Measurements from ENCODE around the gene PTPN7.

The PTPN7 gene

GRCh38 chr1:202205523-202206190 is 45.3 kb upstream of the PTPN7 start (continued):
- TF ChIP-seq ZNF791 (tag by site-specific recombination; IDR thresholded peaks at IDR 0.05) (peak; percentile 61; the same call in 1 of the 2 replicates), ZNF843 (tag by site-specific recombination; IDR thresholded peaks at IDR 0.05) (no peak), ZNF169 (tag by site-specific recombination; IDR thresholded peaks at IDR 0.05) (no peak), ZSCAN18 (tag by site-specific recombination; IDR thresholded peaks at IDR 0.05) (0 out of 2 replicates have a peak, but pooled peaks have one; percentile 49), ZNF140 (tag by site-specific recombination; IDR thresholded peaks at IDR 0.05) (no peak; the same call in 1 of the 2 replicates), ZNF837 (tag by site-specific recombination; IDR thresholded peaks at IDR 0.05) (0 out of 2 replicates have a peak, but pooled peaks have one; percentile 19), ZNF23 (tag by site-specific recombination; IDR thresholded peaks at IDR 0.05; ENCODE audit: borderline replicate concordance) (no peak), KLF9 (tag by site-specific recombination; IDR thresholded peaks at IDR 0.05; ENCODE audit: low read depth) (0 out of 2 replicates have a peak, but pooled peaks have one; percentile 25)

GRCh38 chr1:202204065-202204464 is 43.7 kb upstream of the PTPN7 start:
- Histone ChIP-seq H3K27ac (ENCODE audit: extremely low read depth, low read depth, low read length) (no peak overlapping the region), H3K4me3 (ENCODE audit: low read depth, low read length) (no peak overlapping the region), H3K4me1 (ENCODE audit: control insufficient read depth, insufficient read depth, low read length) (no peaks in the 10 kb centered on the region), H3K9me3 (ENCODE audit: control insufficient read depth, insufficient read depth, low read depth, low read length) (no peaks in the 10 kb centered on the region), H3K36me3 (ENCODE audit: control insufficient read depth in 2 of 2, insufficient read depth in 1 of 2, low read length in 2 of 2) (no peaks in the 10 kb centered on the region)
- ChIA-PET POLR2A (no interaction called here), CTCF (no interaction called here)
- TF ChIP-seq ZNF146 (tag by site-specific recombination; IDR thresholded peaks at IDR 0.05) (no peak), ZFHX2 (tag by site-specific recombination; conservative IDR thresholded peaks at IDR 0.05) (peak; percentile 77), KLF9 (tag by site-specific recombination; IDR thresholded peaks at IDR 0.05; ENCODE audit: low read depth) (peak; percentile 37; the same call in 1 of the 2 replicates), EGR2 (tag by site-specific recombination; IDR thresholded peaks at IDR 0.05; ENCODE audit: low read depth) (peak; percentile 92), ZSCAN4 (tag by site-specific recombination; IDR thresholded peaks at IDR 0.05) (peak; percentile 86)

- Histone ChIP-seq H3K36me3 (ENCODE audit: control insufficient read depth in 2 of 2, insufficient read depth in 1 of 2, low read length in 2 of 2) (no peaks in the 10 kb centered on the region), H3K4me1 (ENCODE audit: control insufficient read depth, insufficient read depth, low read length) (no peaks in the 10 kb centered on the region), H3K9me3 (ENCODE audit: control insufficient read depth, insufficient read depth, low read depth, low read length) (no peaks in the 10 kb centered on the region), H3K27ac (ENCODE audit: extremely low read depth, low read depth, low read length) (no peak overlapping the region), H3K4me3 (ENCODE audit: low read depth, low read length) (no peak overlapping the region)
- ChIA-PET CTCF (interaction anchor here (0.5 to 1.2 kb wide), 2 partner anchors 10 to 159 kb away, joined by 4 read pairs; partner anchors contain the start of gene LGR6), POLR2A (no interaction called here)
- TF ChIP-seq HIC1 (tag by site-specific recombination; IDR thresholded peaks at IDR 0.05), result no peak
- TF ChIP-seq ZSCAN30 (tag by site-specific recombination; IDR thresholded peaks at IDR 0.05), result no peak
- peak; percentile 67 for TF ChIP-seq GLIS1 (tag by site-specific recombination; IDR thresholded peaks at IDR 0.05)
- no peak for TF ChIP-seq ZNF473 (tag by site-specific recombination; IDR thresholded peaks at IDR 0.05)
- no peak for TF ChIP-seq ZNF311 (tag by site-specific recombination; IDR thresholded peaks at IDR 0.05; ENCODE audit: borderline replicate concordance)
- TF ChIP-seq ZNF561 (tag by site-specific recombination; IDR thresholded peaks at IDR 0.05; ENCODE audit: borderline replicate concordance), result no peak
- TF ChIP-seq CTCF (tag by site-specific recombination; IDR thresholded peaks at IDR 0.05), result no peak
- no peak for TF ChIP-seq ZNF302 (tag by site-specific recombination; IDR thresholded peaks at IDR 0.05; ENCODE audit: low read depth)
- TF ChIP-seq ZNF335 (tag by site-specific recombination; conservative IDR thresholded peaks at IDR 0.05), result no peak
- TF ChIP-seq ZNF274 (IDR thresholded peaks at IDR 0.05; ENCODE audit: low read length), result no peak
- no peak for TF ChIP-seq ZNF274 (tag by site-specific recombination; IDR thresholded peaks at IDR 0.05; ENCODE audit: borderline replicate concordance)
- TF ChIP-seq OVOL3 (tag by site-specific recombination; IDR thresholded peaks at IDR 0.05), result no peak
- TF ChIP-seq ZNF792 (tag by site-specific recombination; IDR thresholded peaks at IDR 0.05), result no peak
- no peak for TF ChIP-seq KLF16 (tag by site-specific recombination; IDR thresholded peaks at IDR 0.05)
Measured at GRCh38 chr1:202203238-202204039, 43.0 kb upstream of the PTPN7 start.

Data from HEK293 (cell line).